ENCODE measurements around the gene C1orf159.

Gene C1orf159

GRCh38 chr1:1124786-1125642, 9.1 kb upstream of the C1orf159 start:
- TF ChIP-seq POLR2AphosphoS5 (IDR thresholded peaks at IDR 0.05; ENCODE audit: borderline replicate concordance, low read depth, low read length) (no peak), FOXP2 (optimal IDR thresholded peaks at IDR 0.05; ENCODE audit: control extremely low read depth, extremely low read length, insufficient read depth) (no peak), EZH2 (IDR thresholded peaks at IDR 0.05) (no peak)
- Histone ChIP-seq H3K27ac (no peak overlapping the region), H3K9me3 (ENCODE audit: low read depth, low read length) (no peaks in the 10 kb centered on the region), H3K4me3 (no peak overlapping the region), H3K36me3 (ENCODE audit: insufficient read depth, low read length) (no peaks in the 10 kb centered on the region), H3K9ac (ENCODE audit: insufficient read length) (no peak overlapping the region)
- DNase-seq (ENCODE audit: low read depth, low spot score), result no peak

- Histone ChIP-seq H3K36me3 (ENCODE audit: insufficient read depth, low read length) (no peaks in the 10 kb centered on the region), H3K27ac (no peak overlapping the region), H3K9me3 (ENCODE audit: low read depth, low read length) (no peaks in the 10 kb centered on the region), H3K9ac (ENCODE audit: insufficient read length) (no peak overlapping the region), H3K4me3 (no peak overlapping the region)
- no peak for DNase-seq (ENCODE audit: low read depth, low spot score)
- no peak for TF ChIP-seq FOXP2 (optimal IDR thresholded peaks at IDR 0.05; ENCODE audit: control extremely low read depth, extremely low read length, insufficient read depth)
- no peak for TF ChIP-seq EZH2 (IDR thresholded peaks at IDR 0.05)
- TF ChIP-seq POLR2AphosphoS5 (IDR thresholded peaks at IDR 0.05; ENCODE audit: borderline replicate concordance, low read depth, low read length), result no peak
These were observed 8.6 kb upstream of the C1orf159 start for GRCh38 chr1:1124508-1124785.

- Histone ChIP-seq H3K4me3 (no peak overlapping the region), H3K27ac (no peak overlapping the region), H3K9ac (ENCODE audit: insufficient read length) (no peak overlapping the region), H3K9me3 (ENCODE audit: low read depth, low read length) (no peaks in the 10 kb centered on the region), H3K36me3 (ENCODE audit: insufficient read depth, low read length) (no peaks in the 10 kb centered on the region)
- no peak for TF ChIP-seq EZH2 (IDR thresholded peaks at IDR 0.05)
- TF ChIP-seq POLR2AphosphoS5 (IDR thresholded peaks at IDR 0.05; ENCODE audit: borderline replicate concordance, low read depth, low read length), result no peak
- TF ChIP-seq FOXP2 (optimal IDR thresholded peaks at IDR 0.05; ENCODE audit: control extremely low read depth, extremely low read length, insufficient read depth), result no peak
- DNase-seq (ENCODE audit: low read depth, low spot score), result no peak
These were observed 8.0 kb upstream of the C1orf159 start for GRCh38 chr1:1123581-1124507.

- H3K4me3 ChIP-seq, result no peak overlapping the region; the same call in 1 of the 2 replicates
- TF ChIP-seq POLR2AphosphoS5 (IDR thresholded peaks at IDR 0.05; ENCODE audit: borderline replicate concordance, low read depth, low read length), result no peak
- no peaks in the 10 kb centered on the region for H3K36me3 ChIP-seq (ENCODE audit: insufficient read depth, low read length)
- no peak overlapping the region for H3K27ac ChIP-seq
- no peak for DNase-seq (ENCODE audit: low read depth, low spot score)
- H3K9ac ChIP-seq (ENCODE audit: insufficient read length), result no peak overlapping the region
- H3K9me3 ChIP-seq (ENCODE audit: low read depth, low read length), result no peaks in the 10 kb centered on the region
These were observed 7.1 kb upstream of the C1orf159 start for GRCh38 chr1:1122981-1123480.

GRCh38 chr1:1122078-1122811, 6.4 kb upstream of the C1orf159 start:
- H3K9me3 ChIP-seq (ENCODE audit: low read depth, low read length), result no peaks in the 10 kb centered on the region
- no peak for DNase-seq (ENCODE audit: low read depth, low spot score)
- H3K4me3 ChIP-seq, result peak overlapping the region; percentile 49
- no peaks in the 10 kb centered on the region for H3K36me3 ChIP-seq (ENCODE audit: insufficient read depth, low read length)
- H3K27ac ChIP-seq, result no peak overlapping the region
- no peak overlapping the region for H3K9ac ChIP-seq (ENCODE audit: insufficient read length)
- TF ChIP-seq POLR2AphosphoS5 (IDR thresholded peaks at IDR 0.05; ENCODE audit: borderline replicate concordance, low read depth, low read length) (no peak), FOXP2 (optimal IDR thresholded peaks at IDR 0.05; ENCODE audit: control extremely low read depth, extremely low read length, insufficient read depth) (no peak), EZH2 (IDR thresholded peaks at IDR 0.05) (no peak)

- no peak overlapping the region for H3K9ac ChIP-seq (ENCODE audit: insufficient read length)
These were observed 5.8 kb upstream of the C1orf159 start for GRCh38 chr1:1121611-1122077.

GRCh38 chr1:1120866-1121591, 5.1 kb upstream of the C1orf159 start:
- DNase-seq (ENCODE audit: low read depth, low spot score), result no peak
- no peaks in the 10 kb centered on the region for H3K9me3 ChIP-seq (ENCODE audit: low read depth, low read length)

More at GRCh38 chr1:1121611-1122077, 5.8 kb upstream of the C1orf159 start:
- Histone ChIP-seq H3K9me3 (ENCODE audit: low read depth, low read length) (no peaks in the 10 kb centered on the region), H3K36me3 (ENCODE audit: insufficient read depth, low read length) (no peaks in the 10 kb centered on the region), H3K4me3 (peak overlapping the region; percentile 49; the same call in 1 of the 2 replicates), H3K27ac (no peak overlapping the region)
- DNase-seq (ENCODE audit: low read depth, low spot score), result no peak
- TF ChIP-seq FOXP2 (optimal IDR thresholded peaks at IDR 0.05; ENCODE audit: control extremely low read depth, extremely low read length, insufficient read depth) (no peak), EZH2 (IDR thresholded peaks at IDR 0.05) (no peak), POLR2AphosphoS5 (IDR thresholded peaks at IDR 0.05; ENCODE audit: borderline replicate concordance, low read depth, low read length) (no peak)

More at GRCh38 chr1:1120866-1121591, 5.1 kb upstream of the C1orf159 start:
- H3K9ac ChIP-seq (ENCODE audit: insufficient read length), result no peak overlapping the region
- H3K4me3 ChIP-seq, result no peak overlapping the region
- H3K36me3 ChIP-seq (ENCODE audit: insufficient read depth, low read length), result no peaks in the 10 kb centered on the region
- no peak overlapping the region for H3K27ac ChIP-seq
- TF ChIP-seq POLR2AphosphoS5 (IDR thresholded peaks at IDR 0.05; ENCODE audit: borderline replicate concordance, low read depth, low read length) (no peak), EZH2 (IDR thresholded peaks at IDR 0.05) (no peak), FOXP2 (optimal IDR thresholded peaks at IDR 0.05; ENCODE audit: control extremely low read depth, extremely low read length, insufficient read depth) (no peak)
